ENCODE data around the gene PRR5L.

The PRR5L gene

GRCh38 chr11:36295926-36296325 is at the start of gene PRR5L:
TSS of gene PRR5L (plus strand) at chr11:36296288. CDS start at chr11:36401122, 104,834 bp downstream.
- no peak for DNase-seq

- no peak for DNase-seq
Observed at GRCh38 chr11:36247493-36247892, 48.6 kb upstream of the PRR5L start.

- DNase-seq: no peak
Observed at GRCh38 chr11:36248436-36248835, 47.7 kb upstream of the PRR5L start.

- DNase-seq: no peak
Observed at GRCh38 chr11:36249246-36249645, 46.8 kb upstream of the PRR5L start.

- no peak for DNase-seq
Observed at GRCh38 chr11:36251823-36252222, 44.3 kb upstream of the PRR5L start.

GRCh38 chr11:36253238-36253637 is 42.9 kb upstream of the PRR5L start:
- DNase-seq: no peak

GRCh38 chr11:36254713-36255112 is 41.4 kb upstream of the PRR5L start:
- peak in 1 of 2 experiments; percentile 3 for DNase-seq

GRCh38 chr11:36257351-36257750 is 38.7 kb upstream of the PRR5L start:
- DNase-seq: no peak

- peak in 1 of 2 experiments; percentile 29 for DNase-seq
Observed at GRCh38 chr11:36258730-36259360, 37.2 kb upstream of the PRR5L start.

GRCh38 chr11:36261094-36261493 is 35.0 kb upstream of the PRR5L start:
- DNase-seq: no peak

GRCh38 chr11:36264011-36264972 is 31.8 kb upstream of the PRR5L start:
- no peak for DNase-seq

- no peak for DNase-seq
Observed at GRCh38 chr11:36264973-36265344, 31.1 kb upstream of the PRR5L start.

GRCh38 chr11:36265793-36266628 is 30.1 kb upstream of the PRR5L start:
- peak in 1 of 2 experiments; percentile 15 for DNase-seq

- DNase-seq: no peak
Observed at GRCh38 chr11:36266767-36267166, 29.3 kb upstream of the PRR5L start.

GRCh38 chr11:36268337-36268985 is 27.6 kb upstream of the PRR5L start:
- no peak for DNase-seq

GRCh38 chr11:36270701-36271100 is 25.4 kb upstream of the PRR5L start:
- no peak for DNase-seq

- no peak for DNase-seq
Observed at GRCh38 chr11:36271794-36272407, 24.2 kb upstream of the PRR5L start.

- no peak for DNase-seq
Observed at GRCh38 chr11:36273110-36273509, 23.0 kb upstream of the PRR5L start.

GRCh38 chr11:36274414-36274813 is 21.7 kb upstream of the PRR5L start:
- DNase-seq: no peak

GRCh38 chr11:36278531-36279282 is 17.4 kb upstream of the PRR5L start:
- no peak for DNase-seq

GRCh38 chr11:36280531-36280930 is 15.6 kb upstream of the PRR5L start:
- no peak for DNase-seq

Measured in SW 1271 (cell line).